Airway epithelial cell (primary cell): Measurements from ENCODE around the gene STX1B. TPM values are rescaled to one million over a fixed set of nuclear protein-coding genes. Genes with fewer than 3 reads are reported as not detected.

Experiments used
- total RNA-seq: library from RNA; depleted of rRNA; stranded (reverse); fragments of >200 nt; gene quantifications from 2 replicates; pipeline ENCODE4 v1.2.3, GENCODE V29; 2015

The STX1B gene
- 0.05 and 1.1 TPM in 2 replicates for total RNA-seq

DNA sequence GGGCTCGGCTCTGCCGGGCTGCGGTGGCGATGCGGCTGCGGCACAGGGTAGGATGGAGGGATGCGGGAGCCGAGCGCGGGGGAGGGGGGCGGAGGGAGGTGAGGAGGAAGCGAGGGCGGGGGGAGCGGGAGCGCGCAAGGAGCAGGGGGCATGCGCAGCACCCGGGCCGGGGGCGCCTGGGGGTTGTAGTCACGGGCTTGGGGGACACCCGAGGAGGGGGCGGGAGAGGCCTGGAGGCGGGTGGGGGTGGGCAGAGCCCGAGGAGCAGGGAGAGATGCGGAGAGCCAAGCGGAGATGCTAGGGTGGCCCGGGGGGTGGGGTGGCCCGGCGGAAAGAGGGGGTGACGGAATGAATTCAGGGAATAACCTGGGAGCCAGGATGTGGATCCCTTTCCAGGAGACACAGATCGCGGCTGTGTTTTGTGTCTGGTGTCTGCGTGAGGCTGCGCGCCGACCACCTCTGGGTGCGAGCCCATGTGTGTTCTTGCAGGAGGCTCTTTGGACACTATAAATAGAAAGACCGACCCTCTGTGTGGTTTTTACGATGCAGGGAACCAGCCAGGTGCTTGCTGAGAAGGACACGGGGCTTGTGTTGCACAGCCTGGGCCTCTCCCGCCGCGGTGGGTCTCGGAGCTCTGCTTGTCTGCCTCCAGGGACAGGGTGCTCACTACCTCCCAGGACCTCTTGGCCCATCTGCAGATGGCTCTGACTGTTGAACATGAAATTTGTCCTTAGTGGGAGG is at the start of gene STX1B:
TSS of gene STX1B (minus strand) at position 54 of the 741 bp plus-strand sequence. CDS start 242 bp downstream, outside the sequence.

DNA sequence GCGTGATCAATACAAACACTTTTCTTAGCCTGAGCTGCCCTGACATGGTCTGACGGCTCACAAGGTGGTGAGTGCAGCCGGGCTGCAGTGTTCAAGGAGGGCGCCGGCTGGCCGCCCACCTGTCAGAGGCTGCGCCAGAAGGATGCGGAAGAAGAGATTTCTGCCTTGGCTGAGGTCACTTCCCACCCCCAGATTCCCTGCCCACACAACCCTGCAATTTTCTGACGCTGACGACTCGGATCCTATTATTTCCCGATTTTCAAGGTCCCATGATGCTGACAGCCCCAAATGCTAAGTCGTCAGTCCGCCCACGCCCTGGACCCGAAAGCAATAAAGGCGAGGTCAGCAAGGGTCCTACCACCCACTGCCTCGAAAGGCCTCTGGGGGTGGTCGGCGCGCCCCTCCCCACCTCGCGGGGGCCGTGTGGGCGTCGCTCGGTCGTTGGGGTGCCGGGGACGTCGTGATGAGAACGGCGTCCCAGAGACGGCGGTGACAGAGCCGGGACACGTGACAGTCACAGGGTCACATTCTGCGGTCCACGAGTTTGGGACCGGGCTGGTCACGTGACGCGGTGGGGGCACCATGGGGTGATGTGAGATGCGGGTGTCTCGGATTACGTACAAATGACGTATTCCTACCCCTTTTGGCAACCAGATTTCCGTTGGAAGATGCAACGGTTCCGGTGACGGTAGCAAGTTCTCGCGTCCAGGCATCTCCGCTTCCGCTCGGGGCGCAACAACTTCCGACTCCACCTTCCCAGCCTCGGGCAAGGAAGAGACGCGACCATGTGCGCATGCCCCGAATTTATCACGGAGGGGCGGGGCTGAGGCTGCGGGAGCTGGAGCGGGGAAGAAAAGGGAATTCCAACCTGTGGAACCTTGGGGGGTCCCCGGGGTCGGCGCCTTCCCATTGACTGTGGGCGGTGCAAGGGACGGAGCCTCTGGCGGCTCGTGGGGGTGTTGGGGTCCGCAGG is 22.6 kb upstream of the STX1B start, which contains the start of gene STX4:
TSS of gene STX4 (plus strand) at position 823 of the 973 bp plus-strand sequence. CDS start 248 bp downstream, outside the sequence.

DNA sequence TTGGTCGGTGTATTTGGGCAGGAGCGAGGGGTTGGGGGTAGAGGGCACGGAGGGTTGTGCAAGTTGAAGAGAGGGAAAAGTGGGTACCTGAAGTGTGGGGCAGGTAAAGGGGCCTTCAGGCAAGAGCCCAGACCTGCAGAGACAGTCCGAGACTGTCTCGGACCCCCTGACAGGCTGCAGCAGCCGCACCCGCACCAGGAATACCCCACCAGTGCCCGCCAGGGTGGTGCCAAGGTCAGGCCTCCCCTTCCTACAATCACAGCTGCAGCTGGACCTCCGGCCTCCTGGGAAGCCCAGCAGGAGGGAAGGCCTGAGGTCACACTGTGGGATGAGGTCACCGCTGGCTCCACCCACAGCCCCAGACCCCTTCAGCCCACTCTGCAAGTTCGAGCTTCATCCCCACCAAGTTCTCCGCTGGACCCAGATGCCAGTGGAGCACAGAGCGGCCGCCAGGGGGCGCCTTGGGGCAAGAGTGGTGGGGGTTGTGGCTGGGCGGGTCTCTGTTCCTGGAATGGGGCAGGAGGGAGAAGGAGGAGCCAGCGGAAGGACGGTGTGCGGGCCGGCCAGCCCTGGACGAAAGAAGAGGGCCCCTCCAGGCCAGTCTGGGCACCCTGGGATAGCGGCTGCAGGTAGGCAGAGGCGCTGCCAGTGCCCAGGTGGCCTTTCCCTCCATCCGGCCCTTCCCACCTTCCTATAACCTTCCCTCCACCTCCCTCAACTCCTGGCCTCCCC is 25.6 kb downstream of the STX1B start, which contains the start of gene HSD3B7:
TSS of gene HSD3B7 (plus strand) at position 539 of the 732 bp plus-strand sequence. CDS start 452 bp downstream, outside the sequence.

DNA sequence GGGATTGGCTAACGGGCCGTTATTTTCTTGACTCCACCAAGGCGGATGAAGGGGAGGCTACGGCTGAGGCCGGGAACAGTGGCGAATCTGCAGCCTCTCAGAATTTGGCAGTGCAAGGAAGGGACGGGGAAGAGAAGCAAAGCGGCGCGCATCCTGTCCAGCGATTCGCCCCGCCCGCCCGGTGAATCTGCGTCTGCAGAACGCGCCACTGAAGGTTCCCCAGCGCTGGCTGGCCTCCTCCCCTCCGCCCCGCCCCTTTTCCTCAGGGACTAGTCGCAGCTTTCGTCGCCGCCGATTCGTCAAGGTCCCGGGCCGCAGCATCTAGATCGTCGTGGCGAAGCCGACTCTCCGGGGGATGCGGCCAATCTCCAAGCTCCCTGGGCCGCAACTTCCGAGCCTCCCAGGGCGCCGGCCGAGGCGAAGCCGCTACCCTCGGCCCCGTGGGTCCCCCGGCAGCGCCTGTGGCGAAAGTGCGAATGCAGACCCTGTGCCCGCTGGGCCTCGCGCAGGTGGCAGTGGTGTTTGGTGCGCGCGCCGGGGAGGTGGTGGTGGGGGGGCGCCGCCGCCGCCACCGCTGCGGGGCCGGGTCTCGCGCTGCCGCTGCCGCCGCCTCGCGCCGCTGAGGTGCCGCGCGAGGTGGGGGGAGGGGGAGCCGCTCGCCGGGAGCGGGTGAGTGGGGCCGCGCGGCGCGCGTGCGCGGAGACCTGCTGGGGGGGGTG is 52.8 kb downstream of the STX1B start, which contains the start of gene SETD1A:
TSS of gene SETD1A (plus strand) at position 299 of the 719 bp plus-strand sequence. CDS start 978 bp downstream, outside the sequence.

GRCh38 chr16:30948667-30949649 is 61.5 kb downstream of the STX1B start, which contains the start of gene ORAI3:
Gene ORAI3 (plus strand): TSS chr16:30949068. CDS start chr16:30949290, 222 bp downstream.

Other genes with a start within 250 kb of the STX1B start
- gene CFAP119, start 248.6 kb downstream of the STX1B start, total RNA-seq = 1.7 and 3.0 TPM in 2 replicates
- 66.8 and 76.7 TPM in 2 replicates for gene RNF40, start 248.3 kb downstream of the STX1B start, total RNA-seq
- 9.9 and 14.6 TPM in 2 replicates for gene ZNF629, start 223.4 kb downstream of the STX1B start, total RNA-seq
- gene BCL7C, start 116.6 kb downstream of the STX1B start, total RNA-seq = 49.9 and 56.1 TPM in 2 replicates
- gene CTF1, start 114.0 kb downstream of the STX1B start, total RNA-seq = 1.6 and 2.5 TPM in 2 replicates
- gene FBXL19, start 87.1 kb downstream of the STX1B start, total RNA-seq = 38.2 and 39.7 TPM in 2 replicates
- 22.2 and 30.5 TPM in 2 replicates for gene ORAI3, start 61.6 kb downstream of the STX1B start, total RNA-seq
- gene SETD1A, start 52.9 kb downstream of the STX1B start, total RNA-seq = 3.4 and 4.6 TPM in 2 replicates
- 8.8 and 10.4 TPM in 2 replicates for gene HSD3B7, start 25.4 kb downstream of the STX1B start, total RNA-seq
- 19.9 and 21.9 TPM in 2 replicates for gene STX4, start 22.9 kb upstream of the STX1B start, total RNA-seq
- gene ZNF668, start 63.6 kb upstream of the STX1B start, total RNA-seq = 12.2 and 32.0 TPM in 2 replicates
- gene ZNF646, start 63.8 kb upstream of the STX1B start, total RNA-seq = 11.4 and 13.9 TPM in 2 replicates
- 0.65 and 0.78 TPM in 2 replicates for gene PRSS53, start 78.3 kb upstream of the STX1B start, total RNA-seq
- gene VKORC1, start 84.2 kb upstream of the STX1B start, total RNA-seq = 86.5 and 89.8 TPM in 2 replicates
- 60.4 and 70.8 TPM in 2 replicates for gene BCKDK, start 97.7 kb upstream of the STX1B start, total RNA-seq
- gene KAT8, start 107.0 kb upstream of the STX1B start, total RNA-seq = 16.9 and 30.6 TPM in 2 replicates
- 80.0 and 81.1 TPM in 2 replicates for gene PRSS8, start 125.1 kb upstream of the STX1B start, total RNA-seq
- gene PRSS36, start 139.4 kb upstream of the STX1B start, total RNA-seq = 0.07 TPM in 1 of 2 replicates, not detected in the other
- 46.6 and 58.3 TPM in 2 replicates for gene FUS, start 169.5 kb upstream of the STX1B start, total RNA-seq
- gene PYCARD, start 192.1 kb upstream of the STX1B start, total RNA-seq = 117 and 127 TPM in 2 replicates
- gene TRIM72, start 203.5 kb upstream of the STX1B start, total RNA-seq = 0.28 TPM in 1 of 2 replicates, not detected in the other
- not detected in 2 replicates for gene PYDC1, start 206.5 kb upstream of the STX1B start, total RNA-seq
- gene ITGAM, start 249.3 kb upstream of the STX1B start, total RNA-seq = 0.07 TPM in 1 of 2 replicates, not detected in the other